Calu3 (cell line): Measurements from ENCODE around the gene UBAC1. TPM values are rescaled to one million over a fixed set of nuclear protein-coding genes. Genes with fewer than 3 reads are reported as not detected.

Experiments used
- BruUV-seq: library from RNA; stranded (reverse); fragments of 400-500 nt; replicated peaks from 2 replicates; lab custom pipeline; 2021; lab: Mats Ljungman, UMichigan
- CTCF ChIA-PET: fragments of 300-600 bp; sonication (Branson Sonifier 250); formaldehyde crosslinking; loops from one replicate; lab custom pipeline; 2022; ENCODE audit warnings: antibody characterized with exemption; lab: Charles Lee
- DNase-seq: peaks from one replicate; pipeline ENCODE4 v3.0.0; 2022
- H3K27ac Mint-ChIP-seq: one replicate; pipeline ENCODE4 v1.8.0; 2022; ENCODE audit warnings: mixed read lengths; ENCODE audit not compliant: unreplicated experiment
- H3K27me3 Mint-ChIP-seq: one replicate; pipeline ENCODE4 v1.8.0; 2022; ENCODE audit warnings: mixed read lengths; ENCODE audit not compliant: unreplicated experiment
- H3K36me3 Mint-ChIP-seq: one replicate; pipeline ENCODE4 v1.8.0; 2022; ENCODE audit warnings: mild to moderate bottlenecking, moderate library complexity, mixed read lengths; ENCODE audit not compliant: insufficient read depth, unreplicated experiment
- H3K4me1 Mint-ChIP-seq: one replicate; pipeline ENCODE4 v1.8.0; 2022; ENCODE audit warnings: mild to moderate bottlenecking, low read depth, mixed read lengths; ENCODE audit not compliant: unreplicated experiment
- H3K4me3 Mint-ChIP-seq: one replicate; pipeline ENCODE4 v1.8.0; 2022; ENCODE audit warnings: mild to moderate bottlenecking, low read depth, moderate library complexity, mixed read lengths; ENCODE audit not compliant: unreplicated experiment
- H3K9me3 Mint-ChIP-seq: one replicate; pipeline ENCODE4 v1.8.0; 2022; ENCODE audit warnings: low read depth, mixed read lengths; ENCODE audit not compliant: unreplicated experiment
- intact Hi-C: fragments of 100-400 bp; cut with micrococcal nuclease; formaldehyde crosslinking; loops from one replicate; pipeline ENCODE4 v1.10.0; 2022; ENCODE audit not compliant: unreplicated experiment
- total RNA-seq: library from RNA; stranded (reverse); gene quantifications from 2 replicates; pipeline ENCODE4 v1.2.3, GENCODE V29; 2022
- TF ChIP-seq, protein P1 (sequence below): fragments of 200-600 bp; IDR thresholded peaks from one replicate; pipeline ENCODE4 v1.8.0; 2022; ENCODE audit warnings: antibody characterized with exemption; ENCODE audit not compliant: unreplicated experiment

UBAC1 gene
- total RNA-seq, 1 experiment from 2014 or later: 19.5 TPM

DNA sequence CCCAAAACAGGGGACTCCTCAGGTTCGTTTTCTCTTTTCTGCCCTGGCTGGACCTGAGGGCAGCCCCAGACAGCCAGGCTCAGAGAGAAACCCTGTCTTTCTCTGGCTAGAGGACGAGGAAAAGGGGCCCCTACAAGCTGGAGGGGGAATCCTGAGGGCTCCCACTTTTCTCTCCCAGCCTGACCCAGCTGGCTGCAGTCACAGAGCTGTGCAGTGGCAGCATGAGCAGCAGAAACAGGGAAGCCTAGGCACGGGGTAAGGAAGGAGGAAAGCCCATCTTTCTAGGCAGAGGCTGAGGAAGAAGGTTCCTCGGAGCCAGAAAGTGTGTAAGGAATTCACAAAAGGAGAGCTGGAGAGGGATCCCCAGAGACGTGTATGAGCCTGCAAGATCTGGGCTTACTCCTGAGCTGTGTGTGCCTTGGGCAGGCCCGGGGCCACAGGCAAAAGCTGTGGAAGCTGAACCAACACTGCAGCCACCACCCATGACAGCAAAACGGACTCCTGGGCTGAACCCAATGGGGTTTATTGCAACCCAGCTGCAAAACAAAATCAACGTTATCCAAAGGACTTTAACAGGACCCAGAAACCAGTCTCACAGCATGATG is 70.0 kb downstream of the UBAC1 start:
- Mint-ChIP-seq H3K4me1 (peaks cover 36% of the 10 kb centered on the region), H3K36me3 (peaks cover 3% of the 10 kb centered on the region)
- CTCF ChIA-PET: interaction anchor here (1.6 to 1.7 kb wide), 2 partner anchors 16 to 27 kb away, joined by 4 to 5 read pairs; partner anchors contain the start of gene CAMSAP1

GRCh38 chr9:135890190-135891026 is 70.8 kb downstream of the UBAC1 start:
- Mint-ChIP-seq H3K36me3 (peaks cover 3% of the 10 kb centered on the region), H3K4me1 (peaks cover 43% of the 10 kb centered on the region), H3K9me3 (peaks cover 4% of the 10 kb centered on the region), H3K27ac (no peak overlapping the region), H3K27me3 (no peaks in the 10 kb centered on the region), H3K4me3 (no peak overlapping the region)
- BruUV-seq: no TSS peak
- TF ChIP-seq, protein P1, sequence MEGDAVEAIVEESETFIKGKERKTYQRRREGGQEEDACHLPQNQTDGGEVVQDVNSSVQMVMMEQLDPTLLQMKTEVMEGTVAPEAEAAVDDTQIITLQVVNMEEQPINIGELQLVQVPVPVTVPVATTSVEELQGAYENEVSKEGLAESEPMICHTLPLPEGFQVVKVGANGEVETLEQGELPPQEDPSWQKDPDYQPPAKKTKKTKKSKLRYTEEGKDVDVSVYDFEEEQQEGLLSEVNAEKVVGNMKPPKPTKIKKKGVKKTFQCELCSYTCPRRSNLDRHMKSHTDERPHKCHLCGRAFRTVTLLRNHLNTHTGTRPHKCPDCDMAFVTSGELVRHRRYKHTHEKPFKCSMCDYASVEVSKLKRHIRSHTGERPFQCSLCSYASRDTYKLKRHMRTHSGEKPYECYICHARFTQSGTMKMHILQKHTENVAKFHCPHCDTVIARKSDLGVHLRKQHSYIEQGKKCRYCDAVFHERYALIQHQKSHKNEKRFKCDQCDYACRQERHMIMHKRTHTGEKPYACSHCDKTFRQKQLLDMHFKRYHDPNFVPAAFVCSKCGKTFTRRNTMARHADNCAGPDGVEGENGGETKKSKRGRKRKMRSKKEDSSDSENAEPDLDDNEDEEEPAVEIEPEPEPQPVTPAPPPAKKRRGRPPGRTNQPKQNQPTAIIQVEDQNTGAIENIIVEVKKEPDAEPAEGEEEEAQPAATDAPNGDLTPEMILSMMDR: no peak
- CTCF ChIA-PET: interaction anchor here (1.6 to 1.7 kb wide), 2 partner anchors 17 to 26 kb away, joined by 4 to 5 read pairs; partner anchors contain the start of gene CAMSAP1
- peak; percentile 14 for DNase-seq
- intact Hi-C loops: no loop called here

More for the DNA sequence above, 70.0 kb downstream of the UBAC1 start:
- BruUV-seq: no TSS peak
- no peak for DNase-seq
- intact Hi-C loops: no loop called here
- TF ChIP-seq, protein P1: no peak
- Mint-ChIP-seq H3K4me3 (no peak overlapping the region), H3K27ac (no peak overlapping the region), H3K9me3 (peaks cover 8% of the 10 kb centered on the region), H3K27me3 (no peaks in the 10 kb centered on the region)

DNA sequence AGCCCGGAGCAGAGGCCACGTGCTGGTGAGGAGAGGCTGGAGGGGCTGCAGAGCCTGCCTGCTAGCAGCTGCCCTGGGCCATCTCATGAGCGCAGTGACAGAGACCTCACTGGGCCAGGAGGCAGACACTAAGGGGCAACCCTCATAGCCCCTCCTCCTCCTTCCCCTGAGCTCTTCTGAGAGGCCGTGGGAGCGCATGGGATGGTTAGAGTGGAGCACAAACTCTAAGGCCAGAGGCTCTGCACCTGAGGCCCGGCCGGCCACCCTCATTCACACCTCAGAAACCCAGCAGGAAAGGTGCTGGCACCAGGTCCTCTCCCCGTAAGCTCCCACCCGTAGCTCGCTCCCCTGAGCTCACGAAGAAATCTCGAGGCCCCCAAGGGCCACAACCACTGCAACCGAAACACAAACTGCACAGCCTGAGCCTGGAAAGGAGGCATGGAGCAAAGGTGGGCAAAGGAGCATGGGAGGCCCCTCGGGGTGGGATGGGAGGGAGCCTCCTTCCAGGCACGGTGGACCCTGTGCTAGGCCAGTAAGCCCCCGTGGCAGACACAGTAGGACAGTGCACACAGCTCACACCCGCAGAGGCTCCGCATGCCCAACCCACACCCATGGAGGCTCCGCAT is 71.5 kb downstream of the UBAC1 start:
- intact Hi-C loops: no loop called here
- Mint-ChIP-seq H3K4me1 (peaks cover 49% of the 10 kb centered on the region), H3K4me3 (no peak overlapping the region), H3K36me3 (peaks cover 3% of the 10 kb centered on the region), H3K27ac (no peak overlapping the region), H3K9me3 (no peaks in the 10 kb centered on the region), H3K27me3 (no peaks in the 10 kb centered on the region)
- CTCF ChIA-PET: interaction anchor here (0.7 to 1.7 kb wide), 4 partner anchors 18 to 750 kb away, joined by 3 to 5 read pairs (median 4); partner anchors contain the start of gene CAMSAP1
- TF ChIP-seq, protein P1: no peak
- DNase-seq: no peak
- BruUV-seq: no TSS peak

GRCh38 chr9:135888766-135889394 is 72.3 kb downstream of the UBAC1 start:
- intact Hi-C loops: no loop called here
- H3K27me3 Mint-ChIP-seq: no peaks in the 10 kb centered on the region
- TF ChIP-seq, protein P1: no peak
- H3K4me1 Mint-ChIP-seq: peaks cover 57% of the 10 kb centered on the region
- H3K4me3 Mint-ChIP-seq: no peak overlapping the region
- H3K27ac Mint-ChIP-seq: no peak overlapping the region
- no TSS peak for BruUV-seq
- H3K9me3 Mint-ChIP-seq: no peaks in the 10 kb centered on the region
- peaks cover 3% of the 10 kb centered on the region for H3K36me3 Mint-ChIP-seq
- CTCF ChIA-PET: no interaction called here
- no peak for DNase-seq
